Activated CD4-positive, CD25-positive, alpha-beta regulatory T cell (primary cell): Measurements from ENCODE around the gene BBS5.
A peak's percentile ranks its signal among the peaks of the same experiment; 100 is the strongest.
"Not testable (repeated sequence)": the region's sequence is repeated elsewhere in the genome, so short reads cannot be mapped to it uniquely, and the experiment has no call there.

Source experiments
- DNase-seq, 4 experiments: peaks; one replicate each; lab custom pipeline; 2025; lab: John Stamatoyannopoulos, UW

The BBS5 gene

GRCh38 chr2:169479257-169480078 is at the start of gene BBS5:
TSS of gene BBS5 (plus strand) at chr2:169479494. CDS start at chr2:169479554, 60 bp downstream.
- peak; percentile 31 to 61 (median 48) for DNase-seq

- not testable (repeated sequence) for DNase-seq
Measured at GRCh38 chr2:169431772-169432171, 47.5 kb upstream of the BBS5 start.

GRCh38 chr2:169434236-169434635 is 45.1 kb upstream of the BBS5 start:
- not testable (repeated sequence) for DNase-seq

- DNase-seq, result no peak
Measured at GRCh38 chr2:169438466-169439072, 40.7 kb upstream of the BBS5 start.

GRCh38 chr2:169439900-169440299 is 39.4 kb upstream of the BBS5 start:
- no peak for DNase-seq

- no peak for DNase-seq
Measured at GRCh38 chr2:169446452-169446851, 32.8 kb upstream of the BBS5 start.

- no peak for DNase-seq
Measured at GRCh38 chr2:169448316-169448715, 31.0 kb upstream of the BBS5 start.

GRCh38 chr2:169448865-169449264 is 30.4 kb upstream of the BBS5 start:
- no peak for DNase-seq

GRCh38 chr2:169452080-169452479 is 27.2 kb upstream of the BBS5 start:
- no peak for DNase-seq

GRCh38 chr2:169453044-169453443 is 26.2 kb upstream of the BBS5 start:
- not testable (repeated sequence) for DNase-seq

GRCh38 chr2:169461143-169461542 is 18.2 kb upstream of the BBS5 start:
- DNase-seq, result no peak

GRCh38 chr2:169462896-169463695 is 16.2 kb upstream of the BBS5 start:
- DNase-seq, result no peak

GRCh38 chr2:169464466-169464865 is 14.8 kb upstream of the BBS5 start:
- DNase-seq, result no peak

GRCh38 chr2:169464882-169465281 is 14.4 kb upstream of the BBS5 start:
- DNase-seq, result no peak

- DNase-seq, result no peak
Measured at GRCh38 chr2:169468841-169469240, 10.5 kb upstream of the BBS5 start.

GRCh38 chr2:169469952-169470572 is 9.2 kb upstream of the BBS5 start:
- DNase-seq, result no peak

- no peak for DNase-seq
Measured at GRCh38 chr2:169472249-169472648, 7.0 kb upstream of the BBS5 start.

- DNase-seq, result no peak
Measured at GRCh38 chr2:169476459-169476858, 2.8 kb upstream of the BBS5 start.

GRCh38 chr2:169478339-169478738 is 955 bp upstream of the BBS5 start:
- no peak for DNase-seq

- no peak for DNase-seq
Measured at GRCh38 chr2:169478745-169479256, 493 bp upstream of the BBS5 start.

- DNase-seq, result no peak
Measured at GRCh38 chr2:169480079-169480465, 778 bp downstream of the BBS5 start.

- no peak for DNase-seq
Measured at GRCh38 chr2:169485650-169486138, 6.4 kb downstream of the BBS5 start.
